Measurements from ENCODE around the gene TTLL9. TPM values are rescaled to one million over a fixed set of nuclear protein-coding genes. Genes with fewer than 3 reads are reported as not detected.
A peak's percentile ranks its signal among the peaks of the same experiment; 100 is the strongest.

TTLL9 gene
- total RNA-seq, 1 donor from 2014 or later = 0.52 TPM

DNA sequence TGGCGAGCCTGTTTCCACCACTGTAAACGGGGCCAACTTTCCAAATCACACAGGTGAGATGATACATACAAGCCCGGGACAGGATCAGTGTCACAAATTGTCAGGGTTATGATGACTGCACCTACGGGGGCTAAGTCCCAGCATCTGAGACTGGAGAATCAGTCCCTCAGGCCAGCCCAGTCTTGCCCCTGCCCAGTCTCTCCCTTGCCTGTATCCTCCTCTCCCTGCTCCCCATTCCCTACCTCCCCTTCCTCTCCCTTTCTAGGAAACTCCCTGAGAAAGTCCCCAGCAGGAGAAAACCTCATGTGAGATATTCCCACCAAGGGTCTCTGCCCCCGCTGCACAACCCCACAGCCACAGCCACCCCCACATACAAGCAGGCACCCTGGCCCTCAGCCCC lies 26.6 kb upstream of the TTLL9 start:
- Histone ChIP-seq H3K4me3 (ENCODE audit: low read length in 3 of 3) (peak overlapping the region; percentile 2 to 45 (median 19)), H3K4me1 (ENCODE audit: control insufficient read depth in 3 of 3, insufficient read depth in 3 of 3, low read length in 3 of 3) (peaks cover 15 to 36% (median 32%) of the 10 kb centered on the region in 3 donors), H3K9ac (ENCODE audit: low read depth in 1 of 3, low read length in 3 of 3) (peak overlapping the region in 2 of 3 donors; percentile 7 to 74), H3K36me3 (ENCODE audit: control insufficient read depth in 3 of 3, insufficient read depth in 3 of 3, low read length in 3 of 3) (no peaks in the 10 kb centered on the region), H3K27ac (ENCODE audit: low read depth, low read length) (peak overlapping the region; percentile 23), H3K9me3 (ENCODE audit: control insufficient read depth in 3 of 3, low read length in 3 of 3) (no peaks in the 10 kb centered on the region), H3K27me3 (ENCODE audit: control insufficient read depth in 3 of 3, insufficient read depth in 3 of 3, low read length in 3 of 3) (peaks cover 0 to 4% (median 2%) of the 10 kb centered on the region in 3 donors)

DNA sequence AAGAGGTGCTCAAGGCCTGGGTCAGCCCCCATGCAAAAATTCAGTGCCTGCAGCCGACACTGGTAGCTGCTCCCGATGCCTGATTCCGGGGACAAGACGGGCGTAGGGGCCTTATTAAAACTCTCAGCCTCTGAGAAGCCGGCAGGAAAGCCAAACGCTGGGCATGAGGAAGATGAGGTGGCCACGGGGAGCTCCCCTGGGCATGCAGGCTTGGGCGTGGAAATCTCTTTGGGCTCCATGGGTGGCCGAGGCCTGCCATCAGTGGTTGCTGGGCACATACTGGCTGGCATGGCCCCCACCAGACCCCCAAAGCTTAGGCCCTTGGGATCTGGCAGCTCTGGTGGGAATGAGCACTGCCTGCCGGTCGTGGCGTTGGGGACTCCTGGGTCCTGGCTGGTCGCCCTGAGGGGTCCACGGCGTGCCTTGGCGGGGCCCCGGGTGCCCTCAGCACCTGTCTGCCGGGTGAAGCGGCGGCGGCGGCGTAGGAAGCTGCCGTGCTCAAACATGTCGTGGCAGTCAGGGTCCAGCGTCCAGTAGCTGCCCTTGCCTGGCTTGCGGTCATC lies 25.6 kb upstream of the TTLL9 start:
- Histone ChIP-seq H3K27ac (ENCODE audit: low read depth, low read length) (peak overlapping the region; percentile 54), H3K4me1 (ENCODE audit: control insufficient read depth in 3 of 3, insufficient read depth in 3 of 3, low read length in 3 of 3) (peaks cover 15 to 36% (median 30%) of the 10 kb centered on the region in 3 donors), H3K9ac (ENCODE audit: low read depth in 1 of 3, low read length in 3 of 3) (peak overlapping the region; percentile 21 to 74 (median 50)), H3K4me3 (ENCODE audit: low read length in 3 of 3) (peak overlapping the region; percentile 43 to 70 (median 57)), H3K36me3 (ENCODE audit: control insufficient read depth in 3 of 3, insufficient read depth in 3 of 3, low read length in 3 of 3) (no peaks in the 10 kb centered on the region), H3K9me3 (ENCODE audit: control insufficient read depth in 3 of 3, low read length in 3 of 3) (no peaks in the 10 kb centered on the region), H3K27me3 (ENCODE audit: control insufficient read depth in 3 of 3, insufficient read depth in 3 of 3, low read length in 3 of 3) (peaks cover 6 to 12% (median 7%) of the 10 kb centered on the region in 3 donors)

DNA sequence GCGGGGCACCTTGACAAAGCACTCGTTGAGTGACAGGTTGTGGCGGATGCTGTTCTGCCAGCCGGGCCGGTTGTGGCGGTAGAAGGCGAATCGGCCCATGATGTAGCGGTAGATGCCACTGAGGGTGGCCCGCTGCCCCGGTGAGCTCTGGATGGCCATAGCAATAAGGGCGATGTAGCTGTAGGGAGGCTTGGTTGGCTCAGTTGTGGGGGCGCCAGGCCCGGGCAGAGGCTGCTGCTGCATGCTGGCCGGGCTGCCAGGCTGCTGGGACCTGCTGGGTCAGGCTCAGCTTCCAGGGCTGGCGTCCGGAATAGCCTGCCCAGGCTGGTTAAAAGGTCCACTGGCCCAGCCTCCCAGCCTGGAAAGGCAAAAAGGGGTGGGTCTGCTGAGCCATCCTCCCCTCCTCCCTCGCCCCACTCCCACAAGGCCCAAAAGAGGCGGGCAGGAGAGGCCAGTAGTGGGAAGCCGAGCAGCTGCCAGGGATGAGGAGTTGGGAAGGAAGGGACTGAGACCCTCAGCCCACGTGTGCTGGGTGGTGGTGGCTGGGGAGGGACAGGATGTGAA lies 25.1 kb upstream of the TTLL9 start, which contains the start of gene FOXS1:
TSS of gene FOXS1 (minus strand) at position 305 of the 564 bp plus-strand sequence. CDS start at position 243, 62 bp downstream.
- Histone ChIP-seq H3K36me3 (ENCODE audit: control insufficient read depth in 3 of 3, insufficient read depth in 3 of 3, low read length in 3 of 3) (no peaks in the 10 kb centered on the region), H3K4me1 (ENCODE audit: control insufficient read depth in 3 of 3, insufficient read depth in 3 of 3, low read length in 3 of 3) (peaks cover 15 to 36% (median 28%) of the 10 kb centered on the region in 3 donors), H3K4me3 (ENCODE audit: low read length in 3 of 3) (peak within 1 kb of the TSS; percentile 43 to 70 (median 57)), H3K9me3 (ENCODE audit: control insufficient read depth in 3 of 3, low read length in 3 of 3) (no peaks in the 10 kb centered on the region), H3K27me3 (ENCODE audit: control insufficient read depth in 3 of 3, insufficient read depth in 3 of 3, low read length in 3 of 3) (peaks cover 7 to 18% (median 11%) of the 10 kb centered on the region in 3 donors), H3K9ac (ENCODE audit: low read depth in 1 of 3, low read length in 3 of 3) (peak within 1 kb of the TSS; percentile 21 to 74 (median 50)), H3K27ac (ENCODE audit: low read depth, low read length) (peak within 1 kb of the TSS; percentile 54)

DNA sequence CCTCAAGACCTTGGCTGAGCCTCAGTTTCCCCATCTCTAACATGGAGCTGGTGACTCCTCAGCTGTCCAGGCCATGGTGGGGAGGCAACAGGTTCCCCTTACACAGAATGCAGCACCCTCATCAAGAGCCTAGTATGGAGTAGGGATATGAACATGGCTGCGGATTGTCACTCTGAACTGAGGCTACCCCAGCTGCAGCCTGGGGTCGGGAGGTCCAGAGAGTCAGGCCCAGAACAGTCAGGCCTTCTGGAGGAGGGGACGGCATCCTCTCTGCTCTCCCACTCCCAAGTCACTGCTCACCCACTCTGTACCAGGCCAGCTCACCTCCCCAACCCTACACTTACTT lies 23.7 kb upstream of the TTLL9 start:
- no peaks in the 10 kb centered on the region for H3K9me3 ChIP-seq (ENCODE audit: control insufficient read depth in 3 of 3, low read length in 3 of 3)
- no peak overlapping the region for H3K4me3 ChIP-seq (ENCODE audit: low read length in 3 of 3)
- no peak overlapping the region for H3K27ac ChIP-seq (ENCODE audit: low read depth, low read length)
- H3K4me1 ChIP-seq (ENCODE audit: control insufficient read depth in 3 of 3, insufficient read depth in 3 of 3, low read length in 3 of 3) = peaks cover 12 to 33% (median 20%) of the 10 kb centered on the region in 3 donors
- H3K27me3 ChIP-seq (ENCODE audit: control insufficient read depth in 3 of 3, insufficient read depth in 3 of 3, low read length in 3 of 3) = peaks cover 13 to 31% (median 25%) of the 10 kb centered on the region in 3 donors
- no peaks in the 10 kb centered on the region for H3K36me3 ChIP-seq (ENCODE audit: control insufficient read depth in 3 of 3, insufficient read depth in 3 of 3, low read length in 3 of 3)
- H3K9ac ChIP-seq (ENCODE audit: low read depth in 1 of 3, low read length in 3 of 3) = no peak overlapping the region

DNA sequence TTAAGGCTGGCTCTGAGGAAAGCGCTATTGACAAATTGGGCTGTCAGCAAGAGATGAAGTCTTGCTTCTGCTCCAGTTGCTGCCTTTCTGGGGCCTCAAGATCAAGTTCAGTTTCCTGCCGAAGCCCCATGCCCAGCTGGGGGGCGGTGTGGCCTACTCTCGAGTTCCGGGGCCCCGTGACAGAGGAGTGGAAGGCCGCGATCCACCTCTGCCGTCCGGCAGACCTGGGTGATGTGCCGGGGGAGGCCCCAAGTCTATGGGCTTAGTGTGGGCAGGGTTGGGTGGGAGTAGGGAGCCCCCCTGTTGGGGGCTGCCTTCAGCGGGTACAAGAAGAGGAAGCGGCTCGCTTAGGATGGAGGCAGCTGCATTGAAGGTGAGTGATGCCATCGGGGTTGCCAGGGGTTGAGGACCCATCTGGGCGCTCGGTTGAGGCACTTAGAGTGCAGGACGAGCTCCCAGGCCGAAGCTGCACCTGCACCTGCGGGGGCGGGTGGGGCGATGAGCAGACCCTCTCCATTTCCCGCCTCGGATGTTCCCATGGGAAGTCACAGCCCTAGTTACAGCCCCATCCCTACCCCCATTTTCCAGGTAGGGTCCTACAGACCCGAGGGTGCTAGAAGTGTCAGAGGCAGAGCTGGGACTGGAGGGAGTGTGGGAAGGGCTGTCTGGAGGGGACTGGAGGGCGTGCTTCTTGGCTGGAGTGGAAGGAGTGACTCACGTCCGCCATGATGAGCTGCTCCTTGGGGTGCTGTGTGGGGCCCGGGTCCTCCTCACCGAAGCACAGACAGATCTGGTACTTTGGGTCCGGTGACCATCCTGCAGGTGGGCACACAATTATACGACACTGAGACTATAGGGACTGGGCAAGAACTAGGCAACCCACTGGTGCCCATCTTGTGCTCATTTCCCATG lies 22.1 kb upstream of the TTLL9 start:
- peaks cover 18 to 32% (median 25%) of the 10 kb centered on the region in 3 donors for H3K27me3 ChIP-seq (ENCODE audit: control insufficient read depth in 3 of 3, insufficient read depth in 3 of 3, low read length in 3 of 3)
- H3K9ac ChIP-seq (ENCODE audit: low read depth in 1 of 3, low read length in 3 of 3) = no peak overlapping the region
- H3K27ac ChIP-seq (ENCODE audit: low read depth, low read length) = no peak overlapping the region
- H3K36me3 ChIP-seq (ENCODE audit: control insufficient read depth in 3 of 3, insufficient read depth in 3 of 3, low read length in 3 of 3) = no peaks in the 10 kb centered on the region
- H3K4me3 ChIP-seq (ENCODE audit: low read length in 3 of 3) = no peak overlapping the region
- H3K4me1 ChIP-seq (ENCODE audit: control insufficient read depth in 3 of 3, insufficient read depth in 3 of 3, low read length in 3 of 3) = peaks cover 4 to 18% (median 12%) of the 10 kb centered on the region in 3 donors
- H3K9me3 ChIP-seq (ENCODE audit: control insufficient read depth in 3 of 3, low read length in 3 of 3) = no peaks in the 10 kb centered on the region

DNA sequence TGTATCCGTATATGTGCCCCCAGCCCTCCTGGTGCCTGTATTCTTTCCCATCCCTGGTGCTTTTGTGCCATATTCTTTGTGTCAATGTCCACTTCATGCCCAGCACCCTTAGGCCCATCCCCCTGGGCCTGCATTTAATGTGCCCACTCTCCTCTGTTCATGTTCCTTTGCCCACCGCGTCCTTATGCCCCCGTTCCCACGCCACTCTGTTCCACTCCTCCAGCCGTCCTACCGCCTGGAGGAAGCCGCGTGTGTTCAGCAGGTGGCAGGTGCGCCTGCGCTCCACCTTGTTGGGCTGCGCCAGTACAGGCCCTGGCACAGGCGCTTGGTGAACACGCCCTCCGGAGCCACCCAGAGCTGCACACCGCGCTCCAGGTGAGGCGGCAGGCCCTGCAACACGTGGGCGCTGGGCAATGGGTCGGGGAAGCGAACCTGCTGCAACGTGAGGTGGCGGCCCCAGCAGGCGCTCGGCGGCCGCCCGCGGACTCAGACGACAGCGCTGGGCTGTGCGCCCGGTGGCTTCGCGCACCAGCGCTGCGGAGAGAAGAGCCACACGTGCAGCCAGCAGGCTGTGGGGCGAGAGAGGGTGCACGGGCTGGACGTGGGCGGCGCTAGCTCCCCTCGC lies 21.0 kb upstream of the TTLL9 start:
- Histone ChIP-seq H3K9ac (ENCODE audit: low read depth in 1 of 3, low read length in 3 of 3) (no peak overlapping the region), H3K36me3 (ENCODE audit: control insufficient read depth in 3 of 3, insufficient read depth in 3 of 3, low read length in 3 of 3) (no peaks in the 10 kb centered on the region), H3K4me3 (ENCODE audit: low read length in 3 of 3) (no peak overlapping the region), H3K9me3 (ENCODE audit: control insufficient read depth in 3 of 3, low read length in 3 of 3) (no peaks in the 10 kb centered on the region), H3K27ac (ENCODE audit: low read depth, low read length) (no peak overlapping the region), H3K27me3 (ENCODE audit: control insufficient read depth in 3 of 3, insufficient read depth in 3 of 3, low read length in 3 of 3) (peaks cover 18 to 32% (median 25%) of the 10 kb centered on the region in 3 donors), H3K4me1 (ENCODE audit: control insufficient read depth in 3 of 3, insufficient read depth in 3 of 3, low read length in 3 of 3) (peaks cover 4 to 18% (median 10%) of the 10 kb centered on the region in 3 donors)

DNA sequence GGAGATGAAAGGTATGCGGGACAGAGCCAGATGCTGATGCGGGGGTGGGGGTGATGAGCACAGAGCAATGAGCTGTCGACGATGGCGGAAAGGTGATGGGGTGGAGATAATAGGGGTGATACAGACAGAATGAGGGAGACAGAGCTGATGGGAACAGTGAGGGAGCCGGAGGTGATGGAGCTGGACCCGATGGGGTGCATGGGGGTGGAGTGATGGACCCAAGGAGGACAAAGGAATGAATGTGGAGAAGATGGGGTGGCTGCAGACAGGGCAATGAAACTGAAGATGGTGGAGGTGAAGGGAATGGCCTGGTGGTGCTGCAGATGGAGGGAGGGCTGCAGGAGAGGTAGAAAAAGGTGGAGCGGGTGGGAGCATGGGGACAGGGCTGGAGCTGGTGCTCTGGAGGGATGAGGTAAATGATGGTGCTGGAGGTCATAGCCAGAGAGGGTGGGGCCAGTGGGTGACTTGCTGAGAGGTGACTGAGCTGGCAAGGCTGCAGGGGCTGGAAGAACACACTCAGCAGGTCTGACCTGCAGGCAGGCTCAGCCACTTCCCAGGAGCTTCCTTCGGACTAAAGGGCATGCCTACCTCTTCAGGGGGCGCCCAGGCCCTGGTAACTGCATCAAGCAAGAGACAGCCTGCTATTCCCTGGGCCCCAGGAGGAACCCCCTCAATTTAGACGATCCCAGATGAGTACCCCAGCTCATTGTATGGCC lies 19.0 kb upstream of the TTLL9 start:
- H3K9ac ChIP-seq (ENCODE audit: low read depth in 1 of 3, low read length in 3 of 3) = no peak overlapping the region
- H3K27me3 ChIP-seq (ENCODE audit: control insufficient read depth in 3 of 3, insufficient read depth in 3 of 3, low read length in 3 of 3) = peaks cover 18 to 38% (median 37%) of the 10 kb centered on the region in 3 donors
- no peaks in the 10 kb centered on the region for H3K9me3 ChIP-seq (ENCODE audit: control insufficient read depth in 3 of 3, low read length in 3 of 3)
- no peaks in the 10 kb centered on the region for H3K36me3 ChIP-seq (ENCODE audit: control insufficient read depth in 3 of 3, insufficient read depth in 3 of 3, low read length in 3 of 3)
- peaks cover 0 to 2% (median under 1%) of the 10 kb centered on the region in 3 donors for H3K4me1 ChIP-seq (ENCODE audit: control insufficient read depth in 3 of 3, insufficient read depth in 3 of 3, low read length in 3 of 3)
- H3K27ac ChIP-seq (ENCODE audit: low read depth, low read length) = no peak overlapping the region
- no peak overlapping the region for H3K4me3 ChIP-seq (ENCODE audit: low read length in 3 of 3)

DNA sequence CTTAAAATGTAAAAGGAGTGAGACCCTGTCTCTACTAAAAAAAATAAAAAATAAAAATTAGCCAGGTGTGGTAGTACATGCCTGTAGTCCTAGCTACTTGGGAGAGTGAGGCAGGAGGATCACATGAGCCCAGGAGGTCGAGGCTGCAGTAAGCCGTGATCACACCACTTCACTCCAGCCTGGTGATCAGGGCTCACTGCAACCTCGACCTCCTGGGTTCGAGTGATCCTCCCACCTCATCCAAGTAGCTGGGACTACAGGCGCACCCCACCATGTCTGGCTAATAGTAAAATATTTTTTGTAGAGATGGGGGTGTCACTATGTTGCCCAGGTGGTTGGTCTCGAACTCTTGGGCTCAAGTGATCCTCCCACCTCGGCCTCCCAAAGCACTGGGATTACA lies 17.0 kb upstream of the TTLL9 start:
- no peak overlapping the region for H3K9ac ChIP-seq (ENCODE audit: low read depth in 1 of 3, low read length in 3 of 3)
- no peaks in the 10 kb centered on the region for H3K36me3 ChIP-seq (ENCODE audit: control insufficient read depth in 3 of 3, insufficient read depth in 3 of 3, low read length in 3 of 3)
- H3K4me3 ChIP-seq (ENCODE audit: low read length in 3 of 3) = no peak overlapping the region
- H3K4me1 ChIP-seq (ENCODE audit: control insufficient read depth in 3 of 3, insufficient read depth in 3 of 3, low read length in 3 of 3) = no peaks in the 10 kb centered on the region
- H3K27ac ChIP-seq (ENCODE audit: low read depth, low read length) = no peak overlapping the region
- peaks cover 24 to 56% (median 54%) of the 10 kb centered on the region in 3 donors for H3K27me3 ChIP-seq (ENCODE audit: control insufficient read depth in 3 of 3, insufficient read depth in 3 of 3, low read length in 3 of 3)
- no peaks in the 10 kb centered on the region for H3K9me3 ChIP-seq (ENCODE audit: control insufficient read depth in 3 of 3, low read length in 3 of 3)

DNA sequence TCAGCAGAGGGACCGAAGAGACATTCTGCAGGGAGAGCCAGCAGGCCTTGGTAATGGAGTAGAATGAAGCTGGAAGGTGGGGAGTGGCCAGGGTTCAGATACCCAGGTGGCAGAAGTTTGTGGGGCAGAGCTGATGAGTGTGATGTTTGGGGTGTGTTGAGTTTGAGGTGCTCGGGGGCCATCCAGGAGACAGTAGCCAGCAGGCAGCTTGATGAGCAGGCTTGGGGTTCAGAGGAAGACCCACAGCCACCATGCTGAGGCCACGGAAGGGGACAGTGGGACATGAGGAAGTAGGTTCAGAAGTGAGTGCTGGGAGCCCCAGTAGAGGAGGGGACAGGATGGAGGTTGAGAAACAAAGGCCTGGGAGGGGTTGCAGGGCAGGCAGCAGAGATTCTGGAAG lies 13.9 kb upstream of the TTLL9 start:
- Histone ChIP-seq H3K9me3 (ENCODE audit: control insufficient read depth in 3 of 3, low read length in 3 of 3) (no peaks in the 10 kb centered on the region), H3K9ac (ENCODE audit: low read depth in 1 of 3, low read length in 3 of 3) (no peak overlapping the region), H3K27me3 (ENCODE audit: control insufficient read depth in 3 of 3, insufficient read depth in 3 of 3, low read length in 3 of 3) (peaks cover 37 to 61% (median 54%) of the 10 kb centered on the region in 3 donors), H3K27ac (ENCODE audit: low read depth, low read length) (no peak overlapping the region), H3K4me1 (ENCODE audit: control insufficient read depth in 3 of 3, insufficient read depth in 3 of 3, low read length in 3 of 3) (peaks cover 10 to 15% (median 14%) of the 10 kb centered on the region in 3 donors), H3K4me3 (ENCODE audit: low read length in 3 of 3) (no peak overlapping the region), H3K36me3 (ENCODE audit: control insufficient read depth in 3 of 3, insufficient read depth in 3 of 3, low read length in 3 of 3) (no peaks in the 10 kb centered on the region)

All from skeletal muscle tissue (tissue), 4 donors.